ENCODE results near the gene CORO2A. TPM values are rescaled to one million over a fixed set of nuclear protein-coding genes. Genes with fewer than 3 reads are reported as not detected.

Gene CORO2A
- total RNA-seq, 1 donor from 2014 or later, result 17.4 TPM

GRCh38 chr9:98083566-98084183 is 108.8 kb downstream of the CORO2A start:
- H3K9me3 ChIP-seq, result no peaks in the 10 kb centered on the region
- intact Hi-C loops (cut with DNase I), result no loop called here
- no peak overlapping the region for H3K27ac ChIP-seq
- H3K4me3 ChIP-seq, result no peak overlapping the region
- H3K27me3 ChIP-seq, result no peaks in the 10 kb centered on the region
- DNase-seq (ENCODE audit: extremely low spot score in 2 of 2), result no peak
- TF ChIP-seq CTCF (IDR thresholded peaks at IDR 0.05) (no peak), POLR2A (IDR thresholded peaks at IDR 0.05) (no peak), POLR2AphosphoS5 (IDR thresholded peaks at IDR 0.05; ENCODE audit: insufficient read depth in 1 of 2, low read depth in 1 of 2) (no peak)
- peaks cover 21% of the 10 kb centered on the region for H3K4me1 ChIP-seq
- H3K36me3 ChIP-seq, result peaks cover 0 to 41% of the 10 kb centered on the region in 2 donors

GRCh38 chr9:98083061-98083501 is 109.4 kb downstream of the CORO2A start:
- intact Hi-C loops (cut with DNase I), result no loop called here
- H3K4me1 ChIP-seq, result peaks cover 21% of the 10 kb centered on the region

GRCh38 chr9:98081477-98082219 is 110.8 kb downstream of the CORO2A start:
- Histone ChIP-seq H3K36me3 (peaks cover 0 to 53% of the 10 kb centered on the region in 2 donors), H3K9me3 (no peaks in the 10 kb centered on the region), H3K27me3 (no peaks in the 10 kb centered on the region), H3K4me3 (no peak overlapping the region), H3K27ac (no peak overlapping the region), H3K4me1 (peaks cover 12% of the 10 kb centered on the region)
- DNase-seq (ENCODE audit: extremely low spot score in 2 of 2), result no peak
- TF ChIP-seq POLR2AphosphoS5 (IDR thresholded peaks at IDR 0.05; ENCODE audit: insufficient read depth in 1 of 2, low read depth in 1 of 2) (peak; percentile 53 to 58), POLR2A (IDR thresholded peaks at IDR 0.05) (no peak), CTCF (IDR thresholded peaks at IDR 0.05) (no peak)
- intact Hi-C loops (cut with DNase I), result no loop called here

More at GRCh38 chr9:98083061-98083501, 109.4 kb downstream of the CORO2A start:
- Histone ChIP-seq H3K27me3 (no peaks in the 10 kb centered on the region), H3K27ac (peak overlapping the region; percentile 6), H3K36me3 (peaks cover 0 to 47% of the 10 kb centered on the region in 2 donors), H3K9me3 (no peaks in the 10 kb centered on the region), H3K4me3 (no peak overlapping the region)
- no peak for DNase-seq (ENCODE audit: extremely low spot score in 2 of 2)
- TF ChIP-seq POLR2A (IDR thresholded peaks at IDR 0.05) (no peak), POLR2AphosphoS5 (IDR thresholded peaks at IDR 0.05; ENCODE audit: insufficient read depth in 1 of 2, low read depth in 1 of 2) (no peak), CTCF (IDR thresholded peaks at IDR 0.05) (no peak)

- TF ChIP-seq POLR2A (IDR thresholded peaks at IDR 0.05), result no peak
- no peak for TF ChIP-seq CTCF (IDR thresholded peaks at IDR 0.05)
- TF ChIP-seq POLR2AphosphoS5 (IDR thresholded peaks at IDR 0.05; ENCODE audit: insufficient read depth in 1 of 2, low read depth in 1 of 2), result no peak
- DNase-seq (ENCODE audit: extremely low spot score in 2 of 2), result no peak
- intact Hi-C loops (cut with DNase I), result no loop called here
These were observed 111.7 kb downstream of the CORO2A start for GRCh38 chr9:98080780-98081179.

GRCh38 chr9:98080326-98080725 is 112.1 kb downstream of the CORO2A start:
- no peak for TF ChIP-seq POLR2AphosphoS5 (IDR thresholded peaks at IDR 0.05; ENCODE audit: insufficient read depth in 1 of 2, low read depth in 1 of 2)
- TF ChIP-seq POLR2A (IDR thresholded peaks at IDR 0.05), result no peak
- TF ChIP-seq CTCF (IDR thresholded peaks at IDR 0.05), result no peak
- Histone ChIP-seq H3K27me3 (no peaks in the 10 kb centered on the region), H3K4me1 (peaks cover 13% of the 10 kb centered on the region), H3K4me3 (no peak overlapping the region), H3K9me3 (no peaks in the 10 kb centered on the region), H3K36me3 (peaks cover 0 to 53% of the 10 kb centered on the region in 2 donors), H3K27ac (no peak overlapping the region)
- no peak for DNase-seq (ENCODE audit: extremely low spot score in 2 of 2)
- intact Hi-C loops (cut with DNase I), result no loop called here

More at GRCh38 chr9:98080780-98081179, 111.7 kb downstream of the CORO2A start:
- no peak overlapping the region for H3K27ac ChIP-seq
- H3K27me3 ChIP-seq, result no peaks in the 10 kb centered on the region
- H3K36me3 ChIP-seq, result peaks cover 0 to 53% of the 10 kb centered on the region in 2 donors
- no peak overlapping the region for H3K4me3 ChIP-seq
- H3K4me1 ChIP-seq, result peaks cover 12% of the 10 kb centered on the region
- H3K9me3 ChIP-seq, result no peaks in the 10 kb centered on the region

Measured in vagina (tissue), 2 donors.